H9 (cell line): ENCODE data around the gene DISC1. TPM values are rescaled to one million over a fixed set of nuclear protein-coding genes. Genes with fewer than 3 reads are reported as not detected.

Source experiments
- DNase-seq: peaks from one replicate; pipeline ENCODE4 v3.0.0-alpha.2; 2017
- H2AFZ ChIP-seq: one replicate; pipeline ENCODE4 v1.6.1; 2013; ENCODE audit warnings: mild to moderate bottlenecking, low read length, control low read depth, moderate library complexity
- H2AK5ac ChIP-seq: 2 replicates; pipeline ENCODE4 v1.6.1; 2013; ENCODE audit warnings: low read length, control low read depth, mixed read lengths; ENCODE audit not compliant: insufficient read length
- H2BK120ac ChIP-seq: one replicate; pipeline ENCODE4 v1.6.1; 2013; ENCODE audit warnings: low read depth, mild to moderate bottlenecking, low read length, control low read depth, inconsistent platforms; ENCODE audit not compliant: poor library complexity, severe bottlenecking
- H2BK12ac ChIP-seq: 2 replicates; pipeline ENCODE4 v1.6.1; 2013; ENCODE audit warnings: low read length, control low read depth, mixed read lengths, low read depth; ENCODE audit not compliant: insufficient read length
- H2BK15ac ChIP-seq: 2 replicates; pipeline ENCODE4 v1.6.1; 2013; ENCODE audit warnings: low read depth, low read length, control low read depth
- H2BK20ac ChIP-seq: one replicate; pipeline ENCODE4 v1.6.1; 2013; ENCODE audit warnings: low read depth, mild to moderate bottlenecking, low read length, control low read depth, inconsistent platforms; ENCODE audit not compliant: poor library complexity, severe bottlenecking
- H2BK5ac ChIP-seq: 2 replicates; pipeline ENCODE4 v1.6.1; 2013; ENCODE audit warnings: low read length, control low read depth, mixed read lengths; ENCODE audit not compliant: insufficient read length
- H3K14ac ChIP-seq: 2 replicates; pipeline ENCODE4 v1.6.1; 2013; ENCODE audit warnings: low read length, control low read depth; ENCODE audit not compliant: insufficient read depth
- H3K18ac ChIP-seq: 2 replicates; pipeline ENCODE4 v1.6.1; 2013; ENCODE audit warnings: low read depth, mild to moderate bottlenecking, mixed read lengths, low read length, control low read depth; ENCODE audit not compliant: insufficient read length
- H3K23ac ChIP-seq: 2 replicates; pipeline ENCODE4 v1.6.1; 2013; ENCODE audit warnings: low read length, control low read depth, mixed read lengths, low read depth; ENCODE audit not compliant: insufficient read length
- H3K23me2 ChIP-seq: 2 replicates; pipeline ENCODE4 v1.6.1; 2013; ENCODE audit warnings: low read depth, mild to moderate bottlenecking, mixed read lengths, low read length, control low read depth; ENCODE audit not compliant: insufficient read length, poor library complexity, severe bottlenecking
- H3K27ac ChIP-seq: 2 replicates; pipeline ENCODE4 v1.5.1; 2013; ENCODE audit warnings: low read length, control low read depth, mixed read lengths, low read depth; ENCODE audit not compliant: insufficient read length
- H3K27me3 ChIP-seq: 2 replicates; pipeline ENCODE4 v1.6.1; 2013; ENCODE audit warnings: low read length, control low read depth, inconsistent platforms; ENCODE audit not compliant: insufficient read depth
- H3K4ac ChIP-seq: 2 replicates; pipeline ENCODE4 v1.6.1; 2013; ENCODE audit warnings: low read depth, mild to moderate bottlenecking, control low read depth, inconsistent platforms, low read length, moderate library complexity
- H3K4me1 ChIP-seq: 2 replicates; pipeline ENCODE4 v1.6.1; 2013; ENCODE audit warnings: low read length, control low read depth, inconsistent platforms; ENCODE audit not compliant: insufficient read depth
- H3K4me2 ChIP-seq: 2 replicates; pipeline ENCODE4 v1.6.1; 2013; ENCODE audit warnings: low read length, control low read depth, mixed read lengths; ENCODE audit not compliant: insufficient read length, insufficient read depth
- H3K56ac ChIP-seq: 2 replicates; pipeline ENCODE4 v1.6.1; 2013; ENCODE audit warnings: low read depth, mild to moderate bottlenecking, mixed read lengths, low read length, control low read depth; ENCODE audit not compliant: insufficient read length
- H3K79me1 ChIP-seq: 2 replicates; pipeline ENCODE4 v1.6.1; 2013; ENCODE audit warnings: low read depth, mild to moderate bottlenecking, moderate library complexity, low read length, control low read depth, inconsistent platforms; ENCODE audit not compliant: insufficient read depth, poor library complexity, severe bottlenecking
- H3K79me2 ChIP-seq: 2 replicates; pipeline ENCODE4 v1.6.1; 2013; ENCODE audit warnings: low read length, control low read depth, inconsistent platforms; ENCODE audit not compliant: insufficient read depth
- H3K9ac ChIP-seq: 2 replicates; pipeline ENCODE4 v1.6.1; 2013; ENCODE audit warnings: low read length, control low read depth, mixed read lengths; ENCODE audit not compliant: insufficient read length; ENCODE audit errors: extremely low read depth
- H3K9me3 ChIP-seq: one replicate; pipeline ENCODE4 v1.6.1; 2013; ENCODE audit warnings: low read depth, low read length, inconsistent platforms; ENCODE audit not compliant: control insufficient read depth
- H3T11ph ChIP-seq: one replicate; pipeline ENCODE4 v1.6.1; 2013; ENCODE audit warnings: mild to moderate bottlenecking, low read length, control low read depth, inconsistent platforms
- H4K20me1 ChIP-seq: one replicate; pipeline ENCODE4 v1.6.1; 2013; ENCODE audit not compliant: control insufficient read depth, insufficient read length, insufficient read depth
- H4K5ac ChIP-seq: 2 replicates; pipeline ENCODE4 v1.6.1; 2013; ENCODE audit warnings: low read depth, mild to moderate bottlenecking, mixed read lengths, low read length, control low read depth; ENCODE audit not compliant: insufficient read length
- H4K8ac ChIP-seq: replicated peaks from 2 replicates; pipeline ENCODE4 v1.6.1; 2013; ENCODE audit warnings: low read length, control low read depth, mixed read lengths, low read depth; ENCODE audit not compliant: insufficient read length
- H4K91ac ChIP-seq: 2 replicates; pipeline ENCODE4 v1.6.1; 2013; ENCODE audit warnings: low read depth, mild to moderate bottlenecking, moderate library complexity, mixed read lengths, low read length, control low read depth; ENCODE audit not compliant: insufficient read length
- H3K27ac Mint-ChIP-seq, 3 experiments: 2 replicates in 2 of 3; 3 replicates in 1 of 3; pipeline ENCODE4 v1.8.0; 2020 to 2021; ENCODE audit warnings: mixed read lengths in 3 of 3, mild to moderate bottlenecking in 1 of 3, moderate library complexity in 1 of 3
- H3K27me3 Mint-ChIP-seq: 2 replicates; pipeline ENCODE4 v1.8.0; 2021; ENCODE audit warnings: low read depth, mild to moderate bottlenecking, moderate library complexity, mixed read lengths
- H3K36me3 Mint-ChIP-seq, 3 experiments: 2 replicates in 2 of 3; 3 replicates in 1 of 3; pipeline ENCODE4 v1.8.0; 2020 to 2021; ENCODE audit warnings: low read depth in 3 of 3, mixed read lengths in 3 of 3; ENCODE audit not compliant: insufficient read depth in 1 of 3
- H3K4me1 Mint-ChIP-seq, 2 experiments: 2 replicates each; pipeline ENCODE4 v1.8.0; 2020; ENCODE audit warnings: mixed read lengths in 2 of 2
- H3K4me3 Mint-ChIP-seq, 2 experiments: 2 replicates in 1 of 2; 3 replicates in 1 of 2; pipeline ENCODE4 v1.8.0; 2020 to 2021; ENCODE audit warnings: mild to moderate bottlenecking in 2 of 2, mixed read lengths in 2 of 2, moderate library complexity in 1 of 2
- H3K9me3 Mint-ChIP-seq, 2 experiments: 2 replicates in 1 of 2; 3 replicates in 1 of 2; pipeline ENCODE4 v1.8.0; 2020; ENCODE audit warnings: mild to moderate bottlenecking in 2 of 2, mixed read lengths in 2 of 2, moderate library complexity in 1 of 2
- CTCF ChIP-seq: fragments of 200-600 bp; sonication (generic); conservative IDR thresholded peaks from 3 replicates; pipeline ENCODE4 v1.8.0; 2021; ENCODE audit warnings: antibody characterized with exemption, mild to moderate bottlenecking
- WGBS: extraction: QIAGEN DNeasy Blood & Tissue Kit; methylation state at CpG from one replicate; pipeline ENCODE4 v1.1.7; 2013; ENCODE audit warnings: missing lambda C conversion rate, low lambda C conversion rate, mixed read lengths; ENCODE audit not compliant: insufficient read length; ENCODE audit errors: extremely low coverage; 5-methylcytosine and 5-hydroxymethylcytosine counted together
- total RNA-seq: library from RNA; stranded (reverse); gene quantifications from 2 replicates; pipeline ENCODE4 v1.2.1, GENCODE V29; 2021

DISC1 gene
- total RNA-seq, 1 experiment from 2014 or later, result 2.5 TPM

- no CpG with 5 or more reads among the region's 6 CpGs for WGBS
- Histone ChIP-seq H3K9ac (no peak overlapping the region), H3K79me2 (no peaks in the 10 kb centered on the region), H4K91ac (no peak overlapping the region), H3K23ac (no peak overlapping the region), H3K9me3 (no peaks in the 10 kb centered on the region), H3K4me2 (no peak overlapping the region), H3K27ac (no peak overlapping the region), H3K18ac (no peak overlapping the region), H3K27me3 (no peaks in the 10 kb centered on the region), H2BK120ac (no peak overlapping the region), H2BK12ac (no peak overlapping the region), H4K5ac (no peak overlapping the region), H3K23me2 (no peaks in the 10 kb centered on the region), H3K14ac (no peak overlapping the region), H3T11ph (no peak overlapping the region), H3K4me1 (no peaks in the 10 kb centered on the region; the same call in 1 of the 2 replicates), H2AK5ac (no peak overlapping the region), H2BK15ac (no peak overlapping the region), H2AFZ (no peak overlapping the region), H3K4ac (no peak overlapping the region), H3K56ac (no peak overlapping the region), H4K20me1 (no peaks in the 10 kb centered on the region), H2BK5ac (no peak overlapping the region), H3K79me1 (no peaks in the 10 kb centered on the region), H4K8ac (no peak overlapping the region), H2BK20ac (no peak overlapping the region)
- H3K36me3 Mint-ChIP-seq, result no peaks in the 10 kb centered on the region
- H3K27me3 Mint-ChIP-seq, result peaks cover 3% of the 10 kb centered on the region; the same call in 1 of the 2 replicates
- no peaks in the 10 kb centered on the region; a peak in 1 of 5 replicates for H3K9me3 Mint-ChIP-seq
- H3K27ac Mint-ChIP-seq, result no peak overlapping the region
- no peak overlapping the region; a peak in 1 of 5 replicates for H3K4me3 Mint-ChIP-seq
- H3K4me1 Mint-ChIP-seq, result peaks cover 0 to 2% of the 10 kb centered on the region in 2 experiments; a peak in 2 of 4 replicates
- TF ChIP-seq CTCF, result no peak
- DNase-seq, result no peak
Measured at GRCh38 chr1:231793893-231794292, 167.3 kb downstream of the DISC1 start.
